Pancreas (tissue), 10 donors: ENCODE data around the gene CEP170B. TPM values are rescaled to one million over a fixed set of nuclear protein-coding genes. Genes with fewer than 3 reads are reported as not detected.
"Not testable (repeated sequence)": the region's sequence is repeated elsewhere in the genome, so short reads cannot be mapped to it uniquely, and the experiment has no call there.

Experiments used
- ATAC-seq, 4 donors: fragments of 200-7000 bp; cut with Tn5 transposase; one replicate each; pipeline versions ENCODE4 v1.8.0 to v1.9.1; 2020; ENCODE audit warnings: mild to moderate bottlenecking in 4 of 4, moderate library complexity in 4 of 4
- DNase-seq, 6 donors: peaks; one replicate each; pipeline ENCODE4 v3.0.0-alpha.2; 2020
- FAIRE-seq: peaks from 2 replicates; lab custom pipeline; 2012; peaks lifted over from hg19 to GRCh38; lab: Jason Lieb, UNC
- H3K27ac ChIP-seq, 4 donors: fragments of 200-600 bp; sonication (generic); 1 replicate in 3 of 4; 2 replicates in 1 of 4; pipeline versions ENCODE4 v1.5.0 to v1.8.0; 2020
- H3K27me3 ChIP-seq, 4 donors: fragments of 200-600 bp; one replicate each; pipeline ENCODE4 v1.8.0; 2021
- H3K36me3 ChIP-seq, 3 donors: fragments of 200-600 bp; sonication (generic) in 1 of 3; one replicate each; pipeline versions ENCODE4 v1.5.0 to v1.8.0; 2020 to 2021
- H3K4me1 ChIP-seq, 3 donors: fragments of 200-600 bp; one replicate each; pipeline ENCODE4 v1.8.0; 2021
- H3K4me3 ChIP-seq, 4 donors: fragments of 200-600 bp; sonication (generic) in 2 of 4; one replicate each; pipeline versions ENCODE4 v1.5.0 to v1.8.0; 2020 to 2021
- H3K9me3 ChIP-seq, 4 donors: fragments of 200-600 bp; one replicate each; pipeline ENCODE4 v1.8.0; 2021
- CTCF ChIP-seq, 4 donors: fragments of 200-600 bp; sonication (generic) in 3 of 4; IDR thresholded peaks; one replicate each; pipeline versions ENCODE4 v1.5.0 to v1.8.0; 2021; ENCODE audit warnings: antibody characterized with exemption in 4 of 4
- WGBS, 2 donors: extraction: QIAGEN DNeasy Blood & Tissue Kit; methylation state at CpG; one replicate each; pipeline ENCODE4 v1.1.7; 2013; 5-methylcytosine and 5-hydroxymethylcytosine counted together
- intact Hi-C, 3 donors: fragments of 100-400 bp; cut with DNase I; formaldehyde crosslinking; loops; one replicate each; pipeline versions ENCODE4 v1.11.1 to v1.14.2; 2022
- polyA plus RNA-seq, 2 donors: library from polyadenylated mRNA; stranded (reverse); fragments of 200-250 nt; gene quantifications; one replicate each; pipeline ENCODE4 v1.2.3, GENCODE V29; 2013
- total RNA-seq, 6 donors: library from RNA; stranded (reverse); fragmentation: NEBNext Ultra II Directional in 4 of 6; extraction: Animal tissue kit (Norgen Biotek cat#: 25700) in 4 of 6; gene quantifications; one replicate each; pipeline versions ENCODE4 v1.2.1 to v1.2.4, GENCODE V29; 2021 to 2023
- donor health status: healthy with polysubstance abuse.
- donor health status: DM: no; HTN: no; CAD: no; lungs with moderate emphysema.
- donor health status: DM: no; HTN: no; CAD: no.
- donor health status: control.
- donor health status: control.
- donor health status: Bipolar disorder and iron deficiency.
- donor health status: DM: yes; HTN: yes; CAD: no.
- donor health status: DM: no; HTN: no; CAD: no.
- donor health status: DM: no; HTN: no; CAD: no.
- donor health status: DM: yes; HTN: yes; CAD: no.

CEP170B gene
- total and polyA plus RNA-seq, 8 donors, result 17.7 to 43.8 (median 21.9) TPM

DNA sequence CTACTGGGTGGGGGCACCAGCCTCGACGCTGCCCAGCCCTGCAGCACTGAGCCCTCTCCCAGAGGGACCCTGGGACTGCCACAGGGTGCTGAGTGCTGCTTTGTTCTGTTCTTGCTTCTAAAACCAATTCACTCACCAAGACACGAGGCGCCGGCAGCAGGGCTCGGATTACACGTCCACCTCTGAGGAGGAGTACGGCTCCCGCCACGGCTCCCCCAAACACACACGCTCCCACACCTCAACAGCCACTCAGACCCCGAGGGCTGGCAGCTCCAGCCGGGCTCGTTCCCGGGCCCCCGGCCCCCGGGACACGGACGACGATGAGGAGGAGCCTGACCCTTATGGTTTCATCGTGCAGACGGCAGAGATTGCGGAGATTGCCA lies 24.3 kb downstream of the CEP170B start:
- Histone ChIP-seq H3K27me3 (no peaks in the 10 kb centered on the region), H3K27ac (no peak overlapping the region), H3K36me3 (peaks cover 0 to 33% (median 5%) of the 10 kb centered on the region in 3 donors), H3K9me3 (no peaks in the 10 kb centered on the region), H3K4me3 (no peak overlapping the region), H3K4me1 (no peaks in the 10 kb centered on the region)
- 96% methylated on average over 20 to 23 of the region's 23 CpGs for WGBS, 2 donors
- no peak for TF ChIP-seq CTCF (IDR thresholded peaks at IDR 0.05)
- intact Hi-C loops, result no loop called here
- ATAC-seq (no peak), FAIRE-seq (no peak), DNase-seq (peak in 3 of 6 donors; percentile 2 to 68 (median 56))

DNA sequence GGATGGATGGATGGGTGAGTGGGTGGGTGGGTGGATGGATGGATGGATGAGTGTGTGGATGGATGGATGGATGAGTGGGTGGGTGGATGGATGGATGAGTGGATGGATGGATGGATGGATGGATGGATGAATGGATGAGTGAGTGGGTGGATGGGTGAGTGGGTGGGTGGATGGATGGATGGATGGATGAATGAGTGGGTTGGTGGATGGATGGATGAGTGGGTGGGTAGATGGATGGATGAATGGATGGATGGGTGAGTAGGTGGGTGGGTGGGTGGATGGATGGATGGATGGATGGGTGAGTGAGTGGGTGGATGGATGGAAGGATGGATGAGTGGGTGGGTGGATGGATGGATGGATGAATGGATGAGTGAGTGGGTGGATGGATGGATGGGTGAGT lies 25.2 kb downstream of the CEP170B start:
- H3K9me3 ChIP-seq, intact Hi-C loops, FAIRE-seq, H3K27ac ChIP-seq, H3K4me1 ChIP-seq, ATAC-seq, DNase-seq, H3K4me3 ChIP-seq, H3K27me3 ChIP-seq: not testable (repeated sequence)
- peaks cover 0 to 32% (median 5%) of the 10 kb centered on the region in 3 donors for H3K36me3 ChIP-seq

- FAIRE-seq (no peak), DNase-seq (peak in 2 of 6 donors; percentile 51 to 53), ATAC-seq (no peak)
- TF ChIP-seq CTCF (IDR thresholded peaks at IDR 0.05), result no peak
- Histone ChIP-seq H3K27me3 (no peaks in the 10 kb centered on the region), H3K4me1 (peaks cover 8 to 11% (median 9%) of the 10 kb centered on the region in 3 donors), H3K4me3 (no peak overlapping the region), H3K9me3 (no peaks in the 10 kb centered on the region), H3K27ac (no peak overlapping the region), H3K36me3 (peaks cover 0 to 24% (median 5%) of the 10 kb centered on the region in 3 donors)
- intact Hi-C loops, result no loop called here
- WGBS, 2 donors, result 92 to 95% methylated on average over 4 of the region's 4 CpGs
These were observed 26.1 kb downstream of the CEP170B start for GRCh38 chr14:104891121-104891551.

GRCh38 chr14:104891664-104892530 lies 26.8 kb downstream of the CEP170B start:
- H3K4me3 ChIP-seq, result no peak overlapping the region
- H3K36me3 ChIP-seq, result peaks cover 0 to 16% (median 4%) of the 10 kb centered on the region in 3 donors
- intact Hi-C loops, result no loop called here
- no peak overlapping the region for H3K27ac ChIP-seq
- 85 to 86% methylated on average over 13 of the region's 13 CpGs for WGBS, 2 donors
- FAIRE-seq (no peak), ATAC-seq (no peak), DNase-seq (peak in 5 of 6 donors; percentile 17 to 79 (median 53))
- peaks cover 8 to 11% (median 9%) of the 10 kb centered on the region in 3 donors for H3K4me1 ChIP-seq
- no peaks in the 10 kb centered on the region for H3K9me3 ChIP-seq
- TF ChIP-seq CTCF (IDR thresholded peaks at IDR 0.05), result no peak
- H3K27me3 ChIP-seq, result no peaks in the 10 kb centered on the region

DNA sequence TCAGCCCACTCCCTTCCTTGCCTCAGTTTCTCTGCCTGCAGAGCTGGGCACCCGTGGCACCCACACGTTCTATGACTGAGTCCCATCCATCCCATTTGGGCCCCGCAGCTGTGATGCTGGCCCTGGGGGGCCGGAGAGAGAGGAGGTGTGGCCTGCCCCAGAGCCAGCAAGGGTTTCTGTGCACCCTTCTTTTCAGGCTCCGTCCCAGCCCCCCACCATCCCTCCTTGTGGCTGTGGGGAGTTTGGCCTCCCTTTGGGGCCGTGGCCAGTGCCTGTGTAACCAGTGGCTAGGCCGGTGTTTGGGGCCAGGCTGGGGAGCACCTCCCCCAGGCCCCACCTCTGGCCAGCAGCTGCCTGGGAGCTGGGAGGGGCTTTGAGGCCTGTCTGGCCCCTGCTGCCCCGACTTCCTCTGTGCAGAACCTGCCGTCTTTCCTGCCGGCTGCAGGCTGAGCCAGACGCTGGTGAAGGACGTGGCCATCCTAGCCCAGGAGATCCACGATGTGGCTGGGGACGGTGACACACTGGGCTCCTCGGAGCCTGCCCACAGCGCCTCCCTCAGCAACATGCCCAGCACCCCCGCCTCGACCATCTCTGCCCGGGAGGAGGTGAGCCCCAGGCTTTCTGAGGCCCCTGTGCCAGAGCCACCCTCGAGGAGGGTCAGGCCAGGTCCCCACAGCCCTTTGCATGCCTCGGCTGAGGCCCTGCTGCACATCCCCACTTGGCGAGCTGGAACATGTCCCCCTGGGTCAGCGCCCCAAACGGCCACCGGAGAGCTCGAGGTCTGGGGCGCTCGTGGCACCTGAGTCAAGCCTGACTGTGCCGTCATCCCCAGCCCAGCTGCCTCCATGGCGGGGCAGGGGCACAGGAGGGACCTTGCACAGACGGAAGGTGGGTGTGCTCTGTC lies 27.7 kb downstream of the CEP170B start:
- ATAC-seq (no peak), FAIRE-seq (no peak), DNase-seq (peak; percentile 5 to 80 (median 28))
- intact Hi-C loops, result no loop called here
- Histone ChIP-seq H3K36me3 (peaks cover 0 to 8% (median 0%) of the 10 kb centered on the region in 3 donors), H3K27ac (no peak overlapping the region), H3K4me3 (no peak overlapping the region), H3K4me1 (peaks cover 8 to 11% (median 9%) of the 10 kb centered on the region in 3 donors), H3K27me3 (no peaks in the 10 kb centered on the region), H3K9me3 (no peaks in the 10 kb centered on the region)
- no peak for TF ChIP-seq CTCF (IDR thresholded peaks at IDR 0.05)
- WGBS, 2 donors, result 86 to 88% methylated on average over 28 to 31 of the region's 31 CpGs
